Measurements from ENCODE around the gene ASB18.

DNA sequence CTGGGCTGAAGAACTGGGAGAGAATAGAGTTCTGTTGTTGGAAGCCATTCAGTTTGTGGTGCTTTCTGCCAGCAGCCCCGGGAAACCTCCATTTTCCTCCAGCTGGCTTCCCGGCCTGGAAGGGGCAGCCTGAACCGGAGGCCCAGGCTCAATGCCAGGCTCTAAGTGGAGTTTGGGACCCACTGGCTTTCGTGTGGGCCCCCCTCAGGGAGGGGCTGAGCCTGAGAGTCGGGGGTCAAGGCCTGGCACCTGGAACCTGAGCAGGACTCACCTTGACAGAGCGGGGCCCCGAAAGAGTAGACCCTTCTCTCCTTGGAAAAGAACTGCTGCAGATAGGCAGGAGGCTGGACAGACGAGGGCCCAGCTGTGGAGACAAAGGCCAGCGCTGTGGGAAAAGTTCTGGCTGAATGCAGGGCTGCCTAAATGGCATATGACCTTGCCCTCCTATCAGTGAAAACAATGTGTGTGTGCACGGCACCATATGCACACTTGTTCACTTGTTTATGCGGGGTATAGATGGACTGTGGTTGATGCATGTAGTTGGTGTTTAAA, 34.8 kb upstream of the ASB18 start:
- TF ChIP-seq IRF4 (IDR thresholded peaks at IDR 0.05; ENCODE audit: low read depth, low read length) = no peak
- TF ChIP-seq, protein P1, sequence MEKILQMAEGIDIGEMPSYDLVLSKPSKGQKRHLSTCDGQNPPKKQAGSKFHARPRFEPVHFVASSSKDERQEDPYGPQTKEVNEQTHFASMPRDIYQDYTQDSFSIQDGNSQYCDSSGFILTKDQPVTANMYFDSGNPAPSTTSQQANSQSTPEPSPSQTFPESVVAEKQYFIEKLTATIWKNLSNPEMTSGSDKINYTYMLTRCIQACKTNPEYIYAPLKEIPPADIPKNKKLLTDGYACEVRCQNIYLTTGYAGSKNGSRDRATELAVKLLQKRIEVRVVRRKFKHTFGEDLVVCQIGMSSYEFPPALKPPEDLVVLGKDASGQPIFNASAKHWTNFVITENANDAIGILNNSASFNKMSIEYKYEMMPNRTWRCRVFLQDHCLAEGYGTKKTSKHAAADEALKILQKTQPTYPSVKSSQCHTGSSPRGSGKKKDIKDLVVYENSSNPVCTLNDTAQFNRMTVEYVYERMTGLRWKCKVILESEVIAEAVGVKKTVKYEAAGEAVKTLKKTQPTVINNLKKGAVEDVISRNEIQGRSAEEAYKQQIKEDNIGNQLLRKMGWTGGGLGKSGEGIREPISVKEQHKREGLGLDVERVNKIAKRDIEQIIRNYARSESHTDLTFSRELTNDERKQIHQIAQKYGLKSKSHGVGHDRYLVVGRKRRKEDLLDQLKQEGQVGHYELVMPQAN (conservative IDR thresholded peaks at IDR 0.05) = no peak
- no peak for TF ChIP-seq HDAC2 (IDR thresholded peaks at IDR 0.05)
- no peak for TF ChIP-seq YY1 (IDR thresholded peaks at IDR 0.05; ENCODE audit: low read depth, low read length)
- TF ChIP-seq EZH2 (IDR thresholded peaks at IDR 0.05; ENCODE audit: borderline replicate concordance, control insufficient read depth, low read depth, low read length) = no peak
- no peak for TF ChIP-seq NFIC (IDR thresholded peaks at IDR 0.05; ENCODE audit: low read depth, low read length)
- TF ChIP-seq SMC3 (IDR thresholded peaks at IDR 0.05; ENCODE audit: borderline replicate concordance, low read length) = no peak
- TF ChIP-seq, protein P2, sequence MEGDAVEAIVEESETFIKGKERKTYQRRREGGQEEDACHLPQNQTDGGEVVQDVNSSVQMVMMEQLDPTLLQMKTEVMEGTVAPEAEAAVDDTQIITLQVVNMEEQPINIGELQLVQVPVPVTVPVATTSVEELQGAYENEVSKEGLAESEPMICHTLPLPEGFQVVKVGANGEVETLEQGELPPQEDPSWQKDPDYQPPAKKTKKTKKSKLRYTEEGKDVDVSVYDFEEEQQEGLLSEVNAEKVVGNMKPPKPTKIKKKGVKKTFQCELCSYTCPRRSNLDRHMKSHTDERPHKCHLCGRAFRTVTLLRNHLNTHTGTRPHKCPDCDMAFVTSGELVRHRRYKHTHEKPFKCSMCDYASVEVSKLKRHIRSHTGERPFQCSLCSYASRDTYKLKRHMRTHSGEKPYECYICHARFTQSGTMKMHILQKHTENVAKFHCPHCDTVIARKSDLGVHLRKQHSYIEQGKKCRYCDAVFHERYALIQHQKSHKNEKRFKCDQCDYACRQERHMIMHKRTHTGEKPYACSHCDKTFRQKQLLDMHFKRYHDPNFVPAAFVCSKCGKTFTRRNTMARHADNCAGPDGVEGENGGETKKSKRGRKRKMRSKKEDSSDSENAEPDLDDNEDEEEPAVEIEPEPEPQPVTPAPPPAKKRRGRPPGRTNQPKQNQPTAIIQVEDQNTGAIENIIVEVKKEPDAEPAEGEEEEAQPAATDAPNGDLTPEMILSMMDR (IDR thresholded peaks at IDR 0.05 in 2 of 3, conservative IDR thresholded peaks at IDR 0.05 in 1 of 3; ENCODE audit: control insufficient read depth in 2 of 3, extremely low read depth in 1 of 3, insufficient read depth in 1 of 3, low read depth in 3 of 3, low read length in 3 of 3) = no peak
- no peak for TF ChIP-seq CREB1 (IDR thresholded peaks at IDR 0.05; ENCODE audit: low read depth)
- no peak for TF ChIP-seq TBL1XR1 (IDR thresholded peaks at IDR 0.05; ENCODE audit: low read depth, low read length)
- TF ChIP-seq MYC (IDR thresholded peaks at IDR 0.05; ENCODE audit: insufficient read depth, insufficient read length, insufficient replicate concordance, low read length, severe bottlenecking) = no peak
- TF ChIP-seq, protein P3, sequence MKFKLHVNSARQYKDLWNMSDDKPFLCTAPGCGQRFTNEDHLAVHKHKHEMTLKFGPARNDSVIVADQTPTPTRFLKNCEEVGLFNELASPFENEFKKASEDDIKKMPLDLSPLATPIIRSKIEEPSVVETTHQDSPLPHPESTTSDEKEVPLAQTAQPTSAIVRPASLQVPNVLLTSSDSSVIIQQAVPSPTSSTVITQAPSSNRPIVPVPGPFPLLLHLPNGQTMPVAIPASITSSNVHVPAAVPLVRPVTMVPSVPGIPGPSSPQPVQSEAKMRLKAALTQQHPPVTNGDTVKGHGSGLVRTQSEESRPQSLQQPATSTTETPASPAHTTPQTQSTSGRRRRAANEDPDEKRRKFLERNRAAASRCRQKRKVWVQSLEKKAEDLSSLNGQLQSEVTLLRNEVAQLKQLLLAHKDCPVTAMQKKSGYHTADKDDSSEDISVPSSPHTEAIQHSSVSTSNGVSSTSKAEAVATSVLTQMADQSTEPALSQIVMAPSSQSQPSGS (IDR thresholded peaks at IDR 0.05; ENCODE audit: low read length) = no peak
- no peak for TF ChIP-seq NBN (IDR thresholded peaks at IDR 0.05)

Data from GM12878 (cell line).